Prostate gland (tissue), 2 donors: ENCODE data around the gene ZGPAT. TPM values are rescaled to one million over a fixed set of nuclear protein-coding genes. Genes with fewer than 3 reads are reported as not detected.

Experiments used
- DNase-seq: peaks from one replicate; pipeline ENCODE4 v3.0.0-alpha.2; 2019; ENCODE audit warnings: low spot score
- H3K27ac ChIP-seq, 2 donors: fragments of 200-600 bp; sonication (generic); 2 replicates each; pipeline ENCODE4 v1.5.1; 2017 to 2019
- H3K27me3 ChIP-seq: fragments of 200-600 bp; sonication (generic); replicated peaks from 2 replicates; pipeline ENCODE4 v1.5.1; 2019; ENCODE audit not compliant: insufficient read depth
- H3K36me3 ChIP-seq, 2 donors: fragments of 200-600 bp; sonication (generic); 1 replicate in 1 of 2; 2 replicates in 1 of 2; pipeline versions ENCODE4 v1.5.1 to v1.8.1; 2017 to 2019
- H3K4me1 ChIP-seq: fragments of 200-600 bp; sonication (generic); replicated peaks from 2 replicates; pipeline ENCODE4 v1.5.1; 2019
- H3K4me3 ChIP-seq, 2 donors: fragments of 200-600 bp; sonication (generic); 2 replicates each; pipeline ENCODE4 v1.5.1; 2017 to 2019
- H3K9me3 ChIP-seq: fragments of 200-600 bp; sonication (generic); 2 replicates; pipeline ENCODE4 v1.5.1; 2017
- CTCF ChIP-seq, 4 experiments: fragments of 200-600 bp in 2 of 4; fragments of 450-650 bp in 2 of 4; sonication (generic) in 2 of 4; IDR thresholded peaks; 1 replicate in 3 of 4; 2 replicates in 1 of 4; pipeline ENCODE4 v1.5.1; 2016 to 2019; ENCODE audit warnings: antibody characterized with exemption in 4 of 4, mild to moderate bottlenecking in 2 of 4, moderate library complexity in 2 of 4
- POLR2A ChIP-seq: fragments of 450-650 bp; IDR thresholded peaks from one replicate; pipeline ENCODE4 v1.6.1; 2016; ENCODE audit warnings: antibody characterized with exemption, mild to moderate bottlenecking
- POLR2AphosphoS5 ChIP-seq: sonication (generic); formaldehyde crosslinking; IDR thresholded peaks from one replicate; pipeline ENCODE4 v1.6.1; 2017; ENCODE audit warnings: antibody characterized with exemption
- WGBS: methylation state at CpG from one replicate; pipeline ENCODE4 v1.1.5; 2018; 5-methylcytosine and 5-hydroxymethylcytosine counted together
- intact Hi-C: fragments of 100-400 bp; cut with DNase I; formaldehyde crosslinking; loops from one replicate; pipeline ENCODE4 v1.14.2; 2022
- total RNA-seq, 2 donors: library from RNA; depleted of rRNA; stranded (reverse); fragments of >200 nt; gene quantifications; one replicate each; pipeline ENCODE4 v1.1.0, GENCODE V29; 2016

ZGPAT gene
- total RNA-seq, 2 donors from 2014 or later, result 29.3 to 55.5 TPM

GRCh38 chr20:63743210-63743970 is 35.6 kb downstream of the ZGPAT start:
- no peak for TF ChIP-seq CTCF (IDR thresholded peaks at IDR 0.05)
- TF ChIP-seq POLR2AphosphoS5, result no peak
- no peak for TF ChIP-seq POLR2A
- H3K4me3 ChIP-seq, result no peak overlapping the region
- H3K9me3 ChIP-seq, result no peaks in the 10 kb centered on the region
- H3K27ac ChIP-seq, result peak overlapping the region; percentile 96
- H3K27me3 ChIP-seq, result no peaks in the 10 kb centered on the region
- H3K4me1 ChIP-seq, result peaks cover 31% of the 10 kb centered on the region
- H3K36me3 ChIP-seq, result no peaks in the 10 kb centered on the region
- intact Hi-C loops, result loop anchor here (10.0 kb wide), 1 partner anchor 221 kb away; the partner anchor contains the start of gene ZNF512B
- DNase-seq, result no peak
- 76% methylated on average over 31 of the region's 31 CpGs for WGBS

GRCh38 chr20:63744158-63744557 is 36.3 kb downstream of the ZGPAT start:
- no peak for DNase-seq
- no peak overlapping the region for H3K27ac ChIP-seq
- H3K36me3 ChIP-seq, result no peaks in the 10 kb centered on the region
- H3K27me3 ChIP-seq, result no peaks in the 10 kb centered on the region
- H3K9me3 ChIP-seq, result no peaks in the 10 kb centered on the region
- TF ChIP-seq POLR2A, result no peak
- no peak for TF ChIP-seq POLR2AphosphoS5
- WGBS, result 67% methylated on average over 4 of the region's 4 CpGs
- no peak overlapping the region for H3K4me3 ChIP-seq
- peaks cover 24% of the 10 kb centered on the region for H3K4me1 ChIP-seq
- intact Hi-C loops, result loop anchor here (10.0 kb wide), 1 partner anchor 221 kb away; the partner anchor contains the start of gene ZNF512B

- no peaks in the 10 kb centered on the region for H3K9me3 ChIP-seq
- no peak for TF ChIP-seq POLR2AphosphoS5
- no peak for TF ChIP-seq POLR2A
- no peak for TF ChIP-seq CTCF (IDR thresholded peaks at IDR 0.05)
- H3K4me1 ChIP-seq, result peaks cover 23% of the 10 kb centered on the region
- 73% methylated on average over 19 of the region's 25 CpGs for WGBS
- intact Hi-C loops, result loop anchor here (10.0 kb wide), 1 partner anchor 220 kb away; the partner anchor contains the start of gene ZNF512B
- no peaks in the 10 kb centered on the region for H3K27me3 ChIP-seq
- H3K36me3 ChIP-seq, result no peaks in the 10 kb centered on the region
- H3K4me3 ChIP-seq, result no peak overlapping the region
- DNase-seq, result no peak
- no peak overlapping the region for H3K27ac ChIP-seq
Measured at GRCh38 chr20:63744574-63745423, 37.0 kb downstream of the ZGPAT start.

GRCh38 chr20:63745424-63745805 is 37.6 kb downstream of the ZGPAT start:
- Histone ChIP-seq H3K27me3 (no peaks in the 10 kb centered on the region), H3K9me3 (no peaks in the 10 kb centered on the region), H3K4me3 (no peak overlapping the region), H3K4me1 (peaks cover 23% of the 10 kb centered on the region), H3K27ac (no peak overlapping the region), H3K36me3 (no peaks in the 10 kb centered on the region)
- DNase-seq, result no peak
- WGBS, result 45% methylated on average over 15 of the region's 15 CpGs
- no peak for TF ChIP-seq POLR2AphosphoS5
- TF ChIP-seq POLR2A, result no peak
- TF ChIP-seq CTCF (IDR thresholded peaks at IDR 0.05), result no peak
- intact Hi-C loops, result loop anchor here (10.0 kb wide), 1 partner anchor 219 kb away; the partner anchor contains the start of gene ZNF512B

- Histone ChIP-seq H3K27ac (no peak overlapping the region), H3K27me3 (no peaks in the 10 kb centered on the region), H3K9me3 (no peaks in the 10 kb centered on the region), H3K36me3 (no peaks in the 10 kb centered on the region), H3K4me1 (peaks cover 21% of the 10 kb centered on the region), H3K4me3 (no peak overlapping the region)
- intact Hi-C loops, result loop anchor here (10.0 kb wide), 1 partner anchor 219 kb away; the partner anchor contains the start of gene ZNF512B
- WGBS, result 80% methylated on average over 22 of the region's 26 CpGs
- TF ChIP-seq POLR2A, result no peak
- no peak for TF ChIP-seq POLR2AphosphoS5
- TF ChIP-seq CTCF (IDR thresholded peaks at IDR 0.05), result no peak
- no peak for DNase-seq
Measured at GRCh38 chr20:63745961-63746731, 38.3 kb downstream of the ZGPAT start.
